Peyer's patch (tissue), 4 donors: ENCODE measurements around the gene DNAJC2.

Experiments used
- CTCF ChIP-seq, 6 experiments: fragments of 450-650 bp in 4 of 6; fragments of 200-600 bp in 2 of 6; sonication (generic) in 1 of 6; IDR thresholded peaks; one replicate each; pipeline ENCODE4 v1.5.1; 2017 to 2019; ENCODE audit warnings: antibody characterized with exemption in 6 of 6, mild to moderate bottlenecking in 3 of 6, moderate library complexity in 1 of 6
- POLR2A ChIP-seq, 2 donors: fragments of 450-650 bp; IDR thresholded peaks; one replicate each; pipeline ENCODE4 v1.5.1; 2017; ENCODE audit warnings: antibody characterized with exemption in 2 of 2, mild to moderate bottlenecking in 2 of 2, moderate library complexity in 2 of 2

GRCh38 chr7:103373866-103374643 is 29.5 kb upstream of the DNAJC2 start:
- TF ChIP-seq POLR2A (IDR thresholded peaks at IDR 0.05) (no peak), CTCF (IDR thresholded peaks at IDR 0.05) (no peak)
